ENCODE results near the gene WIPI1. TPM values are rescaled to one million over a fixed set of nuclear protein-coding genes. Genes with fewer than 3 reads are reported as not detected.

The WIPI1 gene
- total RNA-seq, 1 experiment from 2014 or later, result 38.4 TPM

DNA sequence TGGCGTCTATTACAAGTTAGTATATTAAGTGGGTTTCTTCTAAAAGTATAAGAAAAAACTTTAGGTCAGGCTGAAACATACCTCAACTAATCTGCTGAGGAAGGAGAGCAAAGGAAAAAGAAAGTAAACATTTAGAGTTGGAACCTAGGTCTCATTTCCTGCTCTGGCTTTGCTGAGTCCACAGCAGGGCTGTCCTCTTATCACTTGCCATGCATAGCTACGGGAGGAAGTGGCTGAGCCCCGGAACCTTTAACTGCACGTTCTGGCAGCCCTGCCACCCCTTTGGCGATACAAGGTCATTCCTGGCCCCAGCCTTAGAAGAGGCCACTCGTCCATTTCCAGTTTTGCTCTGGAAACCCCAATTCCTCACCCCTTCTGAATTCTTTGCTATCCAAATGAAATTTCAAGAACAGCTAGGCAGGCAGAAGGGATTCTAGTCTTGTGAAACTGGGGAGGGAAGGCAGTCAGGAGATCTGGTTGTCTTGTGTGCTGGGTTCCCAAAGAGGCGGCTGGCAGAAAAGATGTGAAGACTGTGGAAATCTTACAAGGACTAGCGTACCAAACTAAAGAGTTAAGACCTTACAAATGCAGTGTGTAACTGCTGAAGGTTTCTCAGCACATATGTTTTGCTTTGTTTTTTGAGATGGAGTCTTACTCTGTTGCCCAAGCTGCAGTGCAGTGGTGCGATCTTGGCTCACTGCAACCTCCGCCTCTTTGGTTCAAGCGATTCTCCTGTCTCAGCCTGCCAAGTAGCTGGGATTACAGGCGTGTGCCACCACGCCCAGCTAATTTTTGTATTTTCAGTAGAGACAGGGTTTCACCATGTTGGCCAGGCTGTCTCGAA, 19.1 kb downstream of the WIPI1 start:
- DNase-seq (ENCODE audit: unreplicated experiment), result no peak
- Mint-ChIP-seq H3K4me3 (ENCODE audit: unreplicated experiment) (no peak overlapping the region), H3K9me3 (ENCODE audit: unreplicated experiment) (no peaks in the 10 kb centered on the region), H3K4me1 (ENCODE audit: insufficient read depth, unreplicated experiment) (peaks cover 9% of the 10 kb centered on the region), H3K36me3 (ENCODE audit: insufficient read depth, unreplicated experiment) (peaks cover 27% of the 10 kb centered on the region), H3K27ac (ENCODE audit: low read depth, unreplicated experiment) (no peak overlapping the region), H3K27me3 (ENCODE audit: insufficient read depth, unreplicated experiment) (no peaks in the 10 kb centered on the region)
- BruUV-seq (replicated peaks), result no TSS peak
- POLR2A ChIA-PET, result interaction anchor here (0.6 to 1.5 kb wide), 2 partner anchors 18 to 51 kb away, joined by 3 to 6 read pairs; no protein-coding TSS in a partner anchor
- CTCF ChIA-PET, result interaction anchor here (0.7 to 8.0 kb wide), 7 partner anchors 10 to 175 kb away, joined by 3 to 78 read pairs (median 5); no protein-coding TSS in a partner anchor
- TF ChIP-seq, protein P1, sequence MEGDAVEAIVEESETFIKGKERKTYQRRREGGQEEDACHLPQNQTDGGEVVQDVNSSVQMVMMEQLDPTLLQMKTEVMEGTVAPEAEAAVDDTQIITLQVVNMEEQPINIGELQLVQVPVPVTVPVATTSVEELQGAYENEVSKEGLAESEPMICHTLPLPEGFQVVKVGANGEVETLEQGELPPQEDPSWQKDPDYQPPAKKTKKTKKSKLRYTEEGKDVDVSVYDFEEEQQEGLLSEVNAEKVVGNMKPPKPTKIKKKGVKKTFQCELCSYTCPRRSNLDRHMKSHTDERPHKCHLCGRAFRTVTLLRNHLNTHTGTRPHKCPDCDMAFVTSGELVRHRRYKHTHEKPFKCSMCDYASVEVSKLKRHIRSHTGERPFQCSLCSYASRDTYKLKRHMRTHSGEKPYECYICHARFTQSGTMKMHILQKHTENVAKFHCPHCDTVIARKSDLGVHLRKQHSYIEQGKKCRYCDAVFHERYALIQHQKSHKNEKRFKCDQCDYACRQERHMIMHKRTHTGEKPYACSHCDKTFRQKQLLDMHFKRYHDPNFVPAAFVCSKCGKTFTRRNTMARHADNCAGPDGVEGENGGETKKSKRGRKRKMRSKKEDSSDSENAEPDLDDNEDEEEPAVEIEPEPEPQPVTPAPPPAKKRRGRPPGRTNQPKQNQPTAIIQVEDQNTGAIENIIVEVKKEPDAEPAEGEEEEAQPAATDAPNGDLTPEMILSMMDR (IDR thresholded peaks at IDR 0.05; ENCODE audit: unreplicated experiment), result no peak
- intact Hi-C loops (cut with micrococcal nuclease), result no loop called here

DNA sequence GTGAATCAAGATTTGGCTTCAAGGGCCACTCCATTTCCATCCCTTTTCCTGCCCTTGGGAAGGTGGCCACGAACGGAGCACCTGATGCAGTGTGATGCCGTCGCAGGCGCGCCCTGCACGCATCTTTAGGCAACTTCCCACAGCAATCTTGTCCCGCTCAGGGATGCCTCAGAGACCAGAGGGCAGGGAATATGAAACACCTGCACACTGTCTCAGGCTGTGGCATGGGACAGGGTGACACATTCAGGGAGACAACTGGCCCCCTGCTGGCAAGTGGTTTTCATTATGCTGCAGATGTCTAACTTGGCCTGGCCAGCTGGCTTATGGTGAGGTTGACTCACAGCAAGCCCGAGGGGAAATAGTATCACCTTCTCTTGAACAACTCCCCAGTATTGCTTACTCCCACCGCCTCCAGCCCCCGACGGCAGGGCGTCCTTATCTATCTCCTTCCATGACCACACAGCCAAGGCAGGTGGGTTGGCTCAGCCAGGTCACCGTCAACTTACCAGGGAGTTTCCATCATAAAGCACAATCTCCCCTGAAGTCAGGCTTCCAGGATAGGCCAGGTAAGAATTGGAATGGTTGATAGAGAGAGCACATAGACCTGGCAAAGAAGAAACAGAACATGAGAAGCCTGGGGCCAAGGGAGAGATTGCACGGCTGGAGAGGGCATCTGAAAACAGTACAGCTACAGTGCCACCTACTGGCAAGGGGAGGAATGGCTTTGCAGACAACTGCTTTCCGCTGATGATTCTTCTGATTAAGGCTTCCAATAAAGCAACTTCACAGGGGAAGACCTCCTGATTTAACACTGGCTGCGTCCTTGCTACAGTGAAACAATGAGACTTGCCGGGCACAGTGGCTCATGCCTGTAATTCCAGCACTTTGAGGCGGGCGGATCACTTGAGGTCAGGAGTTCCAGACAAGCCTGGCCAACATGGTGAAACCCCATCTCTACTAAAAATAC, 21.1 kb downstream of the WIPI1 start:
- Mint-ChIP-seq H3K4me1 (ENCODE audit: insufficient read depth, unreplicated experiment) (peaks cover 9% of the 10 kb centered on the region), H3K27ac (ENCODE audit: low read depth, unreplicated experiment) (no peak overlapping the region), H3K36me3 (ENCODE audit: insufficient read depth, unreplicated experiment) (peaks cover 40% of the 10 kb centered on the region), H3K27me3 (ENCODE audit: insufficient read depth, unreplicated experiment) (no peaks in the 10 kb centered on the region), H3K9me3 (ENCODE audit: unreplicated experiment) (no peaks in the 10 kb centered on the region), H3K4me3 (ENCODE audit: unreplicated experiment) (no peak overlapping the region)
- TF ChIP-seq, protein P1 (IDR thresholded peaks at IDR 0.05; ENCODE audit: unreplicated experiment), result peak; percentile 82
- CTCF ChIA-PET, result interaction anchor here (0.5 to 8.0 kb wide), 35 partner anchors 8 to 519 kb away, joined by 3 to 78 read pairs (median 3); partner anchors contain the start of gene AMZ2
- BruUV-seq (replicated peaks), result no TSS peak
- intact Hi-C loops (cut with micrococcal nuclease), result loop anchor here (1.0 kb wide), 6 partner anchors 20 to 264 kb away; no protein-coding TSS in a partner anchor
- POLR2A ChIA-PET, result interaction anchor here (0.6 to 4.4 kb wide), 5 partner anchors 12 to 118 kb away, joined by 3 to 28 read pairs (median 3); partner anchors contain the start of gene WIPI1
- DNase-seq (ENCODE audit: unreplicated experiment), result peak; percentile 86

DNA sequence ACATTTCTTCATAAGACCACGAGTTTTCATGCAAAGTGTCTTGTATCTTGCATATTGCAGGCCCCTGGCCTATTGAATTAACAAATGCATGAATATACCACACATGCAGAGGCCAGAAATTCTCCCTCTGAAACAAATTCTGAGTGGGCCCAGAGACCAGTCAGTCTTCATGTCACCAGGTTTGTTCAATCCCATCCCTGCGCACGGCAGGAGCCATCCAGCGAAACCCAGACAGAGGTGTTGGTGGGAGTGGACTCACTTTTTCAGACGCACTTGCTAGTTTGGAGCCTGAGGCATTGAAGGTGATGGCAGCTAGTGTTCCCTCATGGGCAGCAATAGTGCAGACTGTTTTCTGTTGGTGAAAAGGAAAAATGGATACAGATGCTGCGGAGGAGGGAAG, 21.9 kb downstream of the WIPI1 start:
- peaks cover 46% of the 10 kb centered on the region for H3K36me3 Mint-ChIP-seq (ENCODE audit: insufficient read depth, unreplicated experiment)
- H3K27me3 Mint-ChIP-seq (ENCODE audit: insufficient read depth, unreplicated experiment), result no peaks in the 10 kb centered on the region
- POLR2A ChIA-PET, result interaction anchor here (0.6 to 4.4 kb wide), 4 partner anchors 16 to 117 kb away, joined by 3 to 28 read pairs (median 3); partner anchors contain the start of gene WIPI1
- H3K27ac Mint-ChIP-seq (ENCODE audit: low read depth, unreplicated experiment), result no peak overlapping the region
- no peak overlapping the region for H3K4me3 Mint-ChIP-seq (ENCODE audit: unreplicated experiment)
- TF ChIP-seq, protein P1 (IDR thresholded peaks at IDR 0.05; ENCODE audit: unreplicated experiment), result no peak
- no peak for DNase-seq (ENCODE audit: unreplicated experiment)
- CTCF ChIA-PET, result interaction anchor here (0.5 to 8.0 kb wide), 18 partner anchors 8 to 477 kb away, joined by 3 to 78 read pairs (median 3); partner anchors contain the start of gene AMZ2
- no peaks in the 10 kb centered on the region for H3K9me3 Mint-ChIP-seq (ENCODE audit: unreplicated experiment)
- intact Hi-C loops (cut with micrococcal nuclease), result no loop called here
- BruUV-seq (replicated peaks), result no TSS peak
- peaks cover 9% of the 10 kb centered on the region for H3K4me1 Mint-ChIP-seq (ENCODE audit: insufficient read depth, unreplicated experiment)
